Islet of Langerhans (tissue), 1 donor: ENCODE measurements around the gene CABLES1.

Source experiments
- FAIRE-seq: peaks from one replicate; lab custom pipeline; 2011; peaks lifted over from hg19 to GRCh38; lab: Jason Lieb, UNC

The CABLES1 gene

DNA sequence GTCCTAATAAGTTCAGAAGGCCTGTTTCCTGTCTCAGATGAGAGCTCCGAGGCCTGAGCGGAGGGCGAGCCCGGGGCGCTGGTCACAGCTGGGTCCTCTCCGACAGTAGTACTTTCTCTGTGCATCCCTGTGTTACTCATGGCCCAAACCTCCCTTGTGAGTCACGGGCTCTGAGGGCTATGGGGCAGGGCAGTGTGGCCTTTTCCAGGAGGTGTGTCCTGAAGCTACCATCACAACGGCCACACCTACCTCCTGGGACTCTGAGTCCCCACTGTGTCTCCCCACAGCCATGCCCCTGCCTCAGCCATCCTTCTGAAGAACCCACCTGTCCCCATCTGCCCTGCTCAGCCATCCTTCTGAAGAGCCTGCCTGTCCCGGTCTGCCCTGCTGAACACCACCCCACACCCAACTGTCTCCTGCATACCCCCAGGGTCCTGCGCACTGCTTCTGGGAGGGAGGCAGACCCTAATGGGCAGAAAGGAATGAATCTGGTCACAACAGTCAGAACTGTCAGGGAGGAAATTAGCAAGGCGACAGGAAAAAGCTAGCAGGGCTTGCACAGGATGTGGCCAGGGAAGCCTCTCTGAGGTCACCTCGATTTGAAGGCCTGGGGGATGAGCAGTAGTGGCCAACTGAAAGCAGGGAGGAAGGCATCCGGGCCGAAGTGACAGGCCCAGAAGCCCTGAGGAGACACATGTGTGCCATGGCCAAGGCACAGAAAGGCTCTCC, 172.4 kb downstream of the CABLES1 start:
- no peak for FAIRE-seq
